Loucy (cell line): ENCODE measurements around the gene BRD4.
"Not testable (repeated sequence)": the region's sequence is repeated elsewhere in the genome, so short reads cannot be mapped to it uniquely, and the experiment has no call there.

Source experiments
- EZH2phosphoT487 ChIP-seq: fragments of 200-600 bp; IDR thresholded peaks from 2 replicates; pipeline ENCODE4 v1.6.1; 2018; ENCODE audit warnings: antibody characterized with exemption, mild to moderate bottlenecking, moderate library complexity, borderline replicate concordance
- TF ChIP-seq, protein P1 (sequence below): fragments of 200-600 bp; sonication (generic); conservative IDR thresholded peaks from 2 replicates; pipeline ENCODE4 v1.5.1; 2014; ENCODE audit warnings: mild to moderate bottlenecking, antibody characterized with exemption, low read length

DNA sequence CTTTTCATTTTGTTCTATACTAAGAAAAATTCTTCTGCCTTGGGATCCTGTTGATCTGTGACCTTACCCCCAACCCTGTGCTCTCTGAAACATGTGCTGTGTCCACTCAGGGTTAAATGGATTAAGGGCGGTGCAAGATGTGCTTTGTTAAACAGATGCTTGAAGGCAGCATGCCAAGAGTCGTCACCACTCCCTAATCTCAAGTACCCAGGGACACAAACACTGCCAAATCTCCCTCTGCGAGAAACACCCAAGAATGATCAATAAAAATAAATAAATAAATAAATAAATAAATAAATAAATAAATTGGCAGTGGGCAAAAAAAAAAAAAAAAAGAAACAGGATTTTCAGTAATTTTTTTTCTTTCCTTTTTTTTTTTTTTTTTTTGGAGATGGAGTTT lies 31.5 kb upstream of the BRD4 start:
- TF ChIP-seq, protein P1, sequence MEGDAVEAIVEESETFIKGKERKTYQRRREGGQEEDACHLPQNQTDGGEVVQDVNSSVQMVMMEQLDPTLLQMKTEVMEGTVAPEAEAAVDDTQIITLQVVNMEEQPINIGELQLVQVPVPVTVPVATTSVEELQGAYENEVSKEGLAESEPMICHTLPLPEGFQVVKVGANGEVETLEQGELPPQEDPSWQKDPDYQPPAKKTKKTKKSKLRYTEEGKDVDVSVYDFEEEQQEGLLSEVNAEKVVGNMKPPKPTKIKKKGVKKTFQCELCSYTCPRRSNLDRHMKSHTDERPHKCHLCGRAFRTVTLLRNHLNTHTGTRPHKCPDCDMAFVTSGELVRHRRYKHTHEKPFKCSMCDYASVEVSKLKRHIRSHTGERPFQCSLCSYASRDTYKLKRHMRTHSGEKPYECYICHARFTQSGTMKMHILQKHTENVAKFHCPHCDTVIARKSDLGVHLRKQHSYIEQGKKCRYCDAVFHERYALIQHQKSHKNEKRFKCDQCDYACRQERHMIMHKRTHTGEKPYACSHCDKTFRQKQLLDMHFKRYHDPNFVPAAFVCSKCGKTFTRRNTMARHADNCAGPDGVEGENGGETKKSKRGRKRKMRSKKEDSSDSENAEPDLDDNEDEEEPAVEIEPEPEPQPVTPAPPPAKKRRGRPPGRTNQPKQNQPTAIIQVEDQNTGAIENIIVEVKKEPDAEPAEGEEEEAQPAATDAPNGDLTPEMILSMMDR: not testable (repeated sequence)
- not testable (repeated sequence) for TF ChIP-seq EZH2phosphoT487
